ENCODE data around the gene IDH1.
"Not testable (repeated sequence)": the region's sequence is repeated elsewhere in the genome, so short reads cannot be mapped to it uniquely, and the experiment has no call there.

The IDH1 gene

DNA sequence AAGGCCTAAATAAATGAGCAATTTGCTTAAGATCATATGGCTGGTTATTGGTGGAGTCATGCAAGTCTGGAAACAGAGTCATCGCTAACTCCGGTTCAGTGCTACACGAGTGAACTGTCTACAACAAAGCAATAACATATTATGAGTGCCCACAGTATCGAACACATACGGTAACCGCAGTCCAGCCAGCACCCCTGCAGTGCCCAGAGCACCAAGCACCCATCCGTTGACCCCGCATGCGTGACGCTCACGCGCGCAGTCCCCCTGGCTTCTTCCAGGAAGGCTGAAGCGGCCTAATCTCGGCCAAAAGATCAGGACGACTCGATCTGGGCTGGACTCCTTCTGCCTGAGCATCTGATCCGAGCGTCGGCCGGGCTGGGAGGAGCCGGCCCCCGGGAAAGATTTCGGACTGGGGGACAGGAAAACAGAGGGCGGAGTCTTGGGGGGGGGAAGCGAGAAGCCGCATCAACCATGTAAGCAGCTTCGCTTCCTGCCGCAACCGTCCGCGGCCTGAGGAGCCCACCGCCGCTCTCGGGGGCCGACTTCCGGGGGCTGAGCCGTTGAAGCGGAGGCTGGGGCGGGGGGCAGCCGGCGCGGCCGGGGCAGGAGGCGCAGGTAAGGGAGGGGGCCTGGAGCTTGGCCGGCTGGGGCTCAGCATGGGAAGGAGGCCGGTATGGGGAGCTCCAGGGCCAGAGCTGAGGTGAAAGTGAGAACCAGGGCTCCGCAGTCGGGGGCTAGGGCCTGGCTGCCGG lies 11.1 kb upstream of the IDH1 start, which contains the start of gene PIKFYVE:
Gene PIKFYVE (plus strand): TSS at position 455 of the 752 bp plus-strand sequence. CDS start 5,265 bp downstream, outside the sequence.
- in situ Hi-C loops (cut with HindIII; ENCODE audit: low pct_ligation_motif_present, low pct_unique_long_range_greater_than_20kb, low sequenced_read_pairs), result no loop called here
- peak; percentile 99 for DNase-seq

DNA sequence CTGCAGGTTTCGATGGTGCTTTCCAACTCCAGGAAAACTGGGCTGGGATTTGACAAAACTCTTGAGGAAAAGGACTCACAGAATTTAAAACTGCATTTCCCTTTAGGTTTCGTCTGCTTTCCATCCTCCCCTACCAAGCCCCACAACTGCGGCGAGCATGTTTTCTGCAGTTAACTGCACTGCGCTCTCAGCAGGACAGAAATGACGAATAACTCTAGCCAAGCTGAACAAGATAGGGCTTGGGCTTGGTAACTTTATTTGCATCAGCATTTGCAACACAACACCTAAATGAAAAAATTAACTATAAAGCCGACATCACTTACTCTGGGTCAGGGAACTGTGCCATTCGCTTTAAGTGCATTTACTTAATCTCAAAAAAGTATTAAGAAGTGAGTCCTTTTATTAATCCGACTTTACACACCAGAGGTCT lies 10.5 kb upstream of the IDH1 start:
- in situ Hi-C loops (cut with HindIII; ENCODE audit: low pct_ligation_motif_present, low pct_unique_long_range_greater_than_20kb, low sequenced_read_pairs), result no loop called here
- DNase-seq, result peak; percentile 59

DNA sequence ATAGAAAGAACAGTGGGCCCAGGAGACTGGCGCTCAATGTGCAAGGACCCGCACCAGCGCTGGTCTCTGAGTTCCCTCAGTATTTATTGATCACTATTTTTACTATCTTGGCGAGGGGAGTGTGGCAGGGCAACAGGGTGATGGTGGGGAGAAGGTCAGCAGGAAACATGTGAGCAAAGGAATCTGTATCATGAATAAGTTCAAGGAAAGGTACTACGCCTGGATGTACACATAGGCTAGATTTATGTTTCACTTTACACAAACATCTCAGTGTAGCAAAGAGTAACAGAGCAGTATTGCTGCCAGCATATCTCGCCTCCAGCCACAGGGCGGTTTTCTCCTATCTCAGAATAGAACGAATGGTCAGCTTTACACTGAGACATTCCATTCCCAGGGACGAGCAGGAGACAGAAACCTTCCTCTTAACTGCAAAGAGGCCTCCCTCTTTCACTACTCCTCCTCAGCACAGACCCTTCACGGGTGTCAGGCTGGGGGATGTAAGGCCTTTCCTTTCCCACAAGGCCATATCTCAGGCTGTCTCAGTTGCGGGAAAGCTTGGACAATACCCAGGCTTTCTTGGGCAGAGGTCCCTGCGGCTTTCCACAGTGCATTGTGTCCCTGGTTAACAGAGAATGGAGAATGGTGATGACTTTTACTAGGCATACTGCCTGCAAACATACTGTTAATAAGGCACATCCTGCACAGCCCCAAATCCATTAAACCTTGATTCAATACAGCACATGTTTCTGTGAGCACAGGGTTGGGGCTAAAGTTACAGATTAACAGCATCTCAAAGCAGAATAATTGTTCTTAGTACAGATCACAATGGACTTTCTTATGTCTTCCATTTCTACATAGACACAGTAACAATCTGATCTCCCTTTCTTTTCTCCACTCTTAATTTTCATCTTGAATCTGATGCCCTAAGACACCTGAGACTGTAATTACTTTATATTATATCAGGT lies 2.3 kb upstream of the IDH1 start:
- in situ Hi-C loops (cut with HindIII; ENCODE audit: low pct_ligation_motif_present, low pct_unique_long_range_greater_than_20kb, low sequenced_read_pairs); DNase-seq: not testable (repeated sequence)

DNA sequence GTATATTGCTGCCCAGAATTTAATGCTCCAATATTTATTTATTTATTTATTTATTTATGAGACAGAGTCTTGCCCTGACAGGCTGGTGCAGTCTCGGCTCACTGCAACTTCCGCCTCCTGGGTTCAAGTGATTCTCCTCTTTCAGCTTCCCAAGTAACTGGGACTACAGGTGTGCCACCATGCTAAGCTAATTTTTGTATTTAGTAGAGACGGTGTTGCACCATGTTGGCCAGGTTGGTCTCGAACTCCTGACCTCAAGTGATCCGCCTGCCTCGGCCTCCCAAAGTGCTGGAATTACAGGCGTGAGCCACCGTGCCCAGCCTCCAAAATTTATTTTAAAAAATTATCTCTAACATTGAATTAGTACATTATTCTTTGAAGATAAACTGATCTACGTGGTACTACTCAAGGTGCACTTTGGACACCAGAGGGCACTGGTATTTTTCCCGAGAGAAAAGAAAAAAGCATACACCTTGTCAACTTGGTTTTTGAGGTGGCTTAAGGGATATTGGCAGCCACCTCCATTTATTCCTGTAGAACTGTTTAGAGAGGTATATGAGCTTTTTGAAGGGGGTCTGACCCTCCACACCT lies 1.4 kb upstream of the IDH1 start:
- peak; percentile 46 for DNase-seq
- in situ Hi-C loops (cut with HindIII; ENCODE audit: low pct_ligation_motif_present, low pct_unique_long_range_greater_than_20kb, low sequenced_read_pairs), result no loop called here

DNA sequence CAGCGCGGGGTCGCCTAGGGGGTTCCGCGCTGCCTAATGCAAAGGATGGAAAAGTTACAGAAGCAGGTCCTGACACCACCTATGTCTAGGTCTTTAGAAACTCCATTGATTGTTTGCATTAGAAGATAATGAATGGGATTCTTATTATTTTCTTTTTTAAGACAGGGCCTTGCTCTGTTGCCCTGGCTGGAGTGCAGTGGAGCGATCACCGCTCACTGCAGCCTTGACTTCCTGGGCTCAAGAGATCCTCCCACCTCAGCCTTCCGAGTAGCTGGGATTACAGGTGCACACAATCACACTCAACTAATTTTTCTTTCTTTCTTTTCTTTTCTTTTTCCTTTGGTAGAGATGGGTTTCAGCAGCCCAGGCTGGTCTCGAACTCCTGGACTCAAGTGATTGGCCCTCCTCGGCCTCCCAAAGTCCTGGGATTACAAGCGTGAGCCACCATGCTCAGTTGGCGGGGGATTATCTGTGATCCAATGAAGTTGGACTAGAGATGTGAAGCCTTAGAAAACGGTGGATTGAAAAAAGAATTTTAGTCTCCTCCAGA lies 761 bp upstream of the IDH1 start:
- in situ Hi-C loops (cut with HindIII; ENCODE audit: low pct_ligation_motif_present, low pct_unique_long_range_greater_than_20kb, low sequenced_read_pairs), result no loop called here
- DNase-seq, result no peak

DNA sequence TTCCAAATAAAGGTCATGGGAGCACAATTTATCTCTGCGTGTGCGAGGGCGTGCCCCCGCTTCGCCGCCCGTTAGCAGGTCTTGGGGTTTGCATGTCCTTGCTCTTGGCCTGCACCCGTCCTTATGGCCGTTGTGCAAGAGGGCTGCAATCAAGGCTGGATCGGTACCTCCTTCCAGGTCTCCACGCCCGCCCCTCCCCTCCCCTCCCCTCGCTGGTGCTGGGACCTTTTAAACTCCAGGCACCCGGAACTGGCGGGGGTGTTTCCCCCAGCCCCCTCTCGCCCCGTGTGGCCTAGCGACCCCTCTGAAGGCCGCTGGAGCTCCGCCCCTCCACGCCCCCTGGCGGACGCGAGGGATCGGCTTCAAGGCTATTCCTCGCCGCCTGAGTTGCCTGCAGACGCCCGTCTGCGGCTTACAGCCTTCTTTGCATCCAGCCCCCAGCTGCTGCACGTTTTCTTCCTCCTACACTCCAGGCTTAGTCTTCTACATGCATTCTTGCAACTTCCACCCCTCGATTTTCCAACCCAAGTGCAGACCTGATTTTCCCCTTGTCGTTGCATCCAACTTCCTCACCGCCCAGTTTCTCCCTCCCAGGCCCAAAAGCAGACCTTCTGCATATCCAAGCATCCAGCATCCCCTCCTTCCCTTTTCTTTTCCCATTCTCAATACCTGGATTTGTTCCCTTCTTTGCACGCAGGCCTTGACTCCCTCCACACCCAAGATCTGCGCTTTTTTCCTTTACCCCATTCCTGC lies 577 bp downstream of the IDH1 start:
- peak; percentile 84 for DNase-seq
- in situ Hi-C loops (cut with HindIII; ENCODE audit: low pct_ligation_motif_present, low pct_unique_long_range_greater_than_20kb, low sequenced_read_pairs), result no loop called here

DNA sequence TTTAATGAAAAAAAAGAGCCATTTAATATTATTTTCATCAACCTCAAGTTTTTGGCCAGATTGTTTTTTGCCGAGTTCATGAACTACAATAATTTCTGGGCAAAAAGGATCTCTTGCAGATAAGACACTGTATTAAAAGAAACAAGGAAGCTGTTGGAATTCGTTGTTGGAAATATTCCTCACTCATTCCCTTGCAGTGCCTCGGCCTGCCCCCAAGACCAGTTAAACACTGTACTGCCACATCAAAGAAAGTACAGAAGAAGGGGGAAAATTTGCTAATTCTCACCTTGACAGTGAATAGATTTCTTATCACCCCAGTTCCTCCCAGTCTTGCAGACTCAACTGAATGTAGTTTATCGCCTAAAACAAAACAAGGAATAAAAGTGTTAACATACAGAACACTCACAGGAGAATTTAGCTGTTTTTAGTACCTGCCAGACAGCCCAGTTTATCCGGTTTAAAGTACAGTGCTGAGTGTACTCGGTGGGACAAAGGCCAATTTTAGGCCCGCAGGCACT lies 1.2 kb downstream of the IDH1 start:
- peak; percentile 12 for DNase-seq
- in situ Hi-C loops (cut with HindIII; ENCODE audit: low pct_ligation_motif_present, low pct_unique_long_range_greater_than_20kb, low sequenced_read_pairs), result no loop called here

DNA sequence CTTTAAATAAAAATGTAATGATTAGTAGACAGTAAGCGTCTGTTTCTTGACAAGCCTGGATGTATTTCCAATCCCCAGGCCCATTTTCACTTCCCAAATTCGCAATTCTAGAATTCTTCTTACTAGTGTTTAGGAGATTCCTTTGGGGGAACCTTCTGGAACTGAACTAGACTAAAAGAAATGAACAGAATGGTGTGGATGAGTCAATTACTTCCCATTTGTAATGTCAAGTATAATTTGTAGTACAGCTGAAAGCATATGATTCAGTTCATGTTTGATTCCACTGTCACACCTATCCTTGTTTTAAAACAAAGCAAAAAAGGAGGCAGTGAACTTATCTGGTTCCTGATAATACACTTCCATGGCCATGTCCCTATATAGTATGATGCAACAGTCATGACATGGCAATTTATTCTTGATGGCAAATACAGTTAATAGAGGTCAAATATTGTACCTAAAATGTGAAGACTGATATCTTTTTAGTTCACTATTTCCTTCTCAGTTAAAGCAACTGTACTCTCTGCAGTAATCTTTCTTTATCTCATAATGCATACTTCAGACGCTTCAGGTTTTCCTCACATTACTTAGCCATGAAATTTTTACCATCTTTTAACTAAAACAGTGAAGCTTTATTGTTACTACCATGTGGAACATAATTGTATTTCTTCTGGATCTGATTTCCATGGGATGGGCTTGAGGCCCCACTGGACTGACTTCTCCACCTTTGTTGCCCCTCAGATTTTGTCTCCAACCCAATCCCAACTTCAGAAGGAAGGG lies 2.0 kb downstream of the IDH1 start:
- no peak for DNase-seq
- in situ Hi-C loops (cut with HindIII; ENCODE audit: low pct_ligation_motif_present, low pct_unique_long_range_greater_than_20kb, low sequenced_read_pairs), result no loop called here

DNA sequence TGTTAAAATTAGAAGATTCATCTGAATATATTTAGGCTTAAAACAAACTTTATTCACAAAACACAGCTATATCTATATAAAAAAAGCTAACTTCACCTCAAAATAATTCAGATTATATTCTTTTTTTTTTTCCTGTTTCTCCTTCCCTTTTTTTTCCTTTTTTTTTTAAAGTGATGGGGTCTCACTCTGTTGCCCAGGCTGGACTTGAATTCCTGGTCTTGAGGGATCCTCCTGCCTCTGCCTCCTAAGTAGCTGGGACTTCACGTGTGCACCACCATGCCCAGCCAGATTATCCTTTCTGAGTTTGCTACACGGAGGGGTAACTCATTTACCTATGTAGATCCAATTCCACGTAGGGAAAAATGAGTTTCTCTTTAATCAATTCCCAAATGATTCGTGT lies 3.8 kb downstream of the IDH1 start:
- DNase-seq, result no peak
- in situ Hi-C loops (cut with HindIII; ENCODE audit: low pct_ligation_motif_present, low pct_unique_long_range_greater_than_20kb, low sequenced_read_pairs), result no loop called here

DNA sequence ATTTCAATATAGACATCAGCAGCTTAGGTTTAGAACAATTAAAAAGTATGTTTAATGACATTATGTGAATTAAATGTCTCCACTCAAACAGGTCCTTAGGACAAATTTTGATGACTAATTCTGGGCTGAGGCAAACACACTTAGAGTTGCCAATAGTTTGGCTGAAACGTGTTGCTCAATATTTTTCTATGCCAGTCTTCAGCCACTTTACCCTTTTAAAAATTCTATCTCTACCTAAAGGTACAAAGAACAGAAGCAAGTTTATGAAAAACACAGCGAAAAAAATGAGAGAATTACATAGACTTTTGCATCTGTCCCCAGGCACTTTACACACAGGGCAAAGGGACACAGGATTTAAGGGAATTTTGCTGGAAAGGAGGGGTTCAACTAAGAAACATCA lies 4.5 kb downstream of the IDH1 start:
- DNase-seq, result no peak
- in situ Hi-C loops (cut with HindIII; ENCODE audit: low pct_ligation_motif_present, low pct_unique_long_range_greater_than_20kb, low sequenced_read_pairs), result no loop called here

DNA sequence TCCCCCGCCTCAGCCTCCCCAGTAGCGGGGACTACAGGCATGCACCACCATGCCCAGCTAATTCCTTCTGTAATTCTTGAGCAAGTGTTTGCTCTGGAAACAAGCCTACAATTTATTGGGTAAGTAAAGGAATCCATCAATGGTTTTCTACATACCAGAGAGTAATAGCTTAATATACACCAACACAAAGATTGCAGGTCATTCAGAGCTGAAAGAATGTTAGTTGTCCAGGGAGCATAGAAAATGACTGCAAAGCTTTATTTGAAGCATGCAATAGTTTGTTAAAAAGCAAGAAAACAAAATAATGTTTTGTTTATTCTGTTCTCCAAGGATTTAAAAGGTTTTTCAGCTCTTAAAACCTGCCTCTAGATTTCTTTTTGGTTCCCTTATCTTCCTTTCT lies 5.6 kb downstream of the IDH1 start:
- in situ Hi-C loops (cut with HindIII; ENCODE audit: low pct_ligation_motif_present, low pct_unique_long_range_greater_than_20kb, low sequenced_read_pairs), result no loop called here
- no peak for DNase-seq

DNA sequence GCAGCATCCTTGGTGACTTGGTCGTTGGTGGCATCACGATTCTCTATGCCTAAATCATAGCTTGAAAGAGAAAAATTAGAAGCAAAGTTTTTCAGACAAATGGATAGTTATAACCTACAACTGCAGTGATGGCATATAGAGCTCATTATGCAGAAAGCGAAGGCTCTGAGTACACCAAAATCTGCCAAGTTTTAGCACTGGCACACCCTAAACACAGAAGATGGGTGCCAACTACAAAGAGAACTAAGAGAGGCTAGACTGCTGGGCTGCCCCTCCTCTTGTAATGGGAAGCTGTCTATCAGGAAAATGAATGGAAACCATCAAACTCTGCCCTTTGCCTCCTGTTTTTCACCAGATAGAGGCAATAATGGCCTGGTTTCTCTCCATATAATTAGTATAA lies 6.3 kb downstream of the IDH1 start:
- no peak for DNase-seq
- in situ Hi-C loops (cut with HindIII; ENCODE audit: low pct_ligation_motif_present, low pct_unique_long_range_greater_than_20kb, low sequenced_read_pairs), result no loop called here

DNA sequence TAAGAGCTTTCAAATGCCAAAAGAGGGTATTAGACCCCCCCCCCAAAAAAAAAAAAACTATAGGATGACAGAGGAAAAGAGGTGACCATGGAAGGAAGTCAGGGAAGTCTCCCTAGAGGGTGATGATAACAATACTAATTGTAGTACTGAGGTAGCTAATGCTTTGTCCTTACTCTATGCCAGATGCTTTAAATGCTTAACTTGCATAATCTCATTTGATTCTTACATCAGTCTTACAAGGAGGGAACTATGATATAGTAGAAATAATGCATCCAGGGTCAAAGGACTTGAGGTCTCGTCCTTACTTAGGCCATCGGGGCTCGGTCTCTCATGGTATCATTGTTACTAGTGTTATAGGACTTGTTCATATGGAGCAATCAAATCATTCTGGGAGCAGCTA lies 9.1 kb downstream of the IDH1 start:
- in situ Hi-C loops (cut with HindIII; ENCODE audit: low pct_ligation_motif_present, low pct_unique_long_range_greater_than_20kb, low sequenced_read_pairs), result no loop called here
- no peak for DNase-seq

DNA sequence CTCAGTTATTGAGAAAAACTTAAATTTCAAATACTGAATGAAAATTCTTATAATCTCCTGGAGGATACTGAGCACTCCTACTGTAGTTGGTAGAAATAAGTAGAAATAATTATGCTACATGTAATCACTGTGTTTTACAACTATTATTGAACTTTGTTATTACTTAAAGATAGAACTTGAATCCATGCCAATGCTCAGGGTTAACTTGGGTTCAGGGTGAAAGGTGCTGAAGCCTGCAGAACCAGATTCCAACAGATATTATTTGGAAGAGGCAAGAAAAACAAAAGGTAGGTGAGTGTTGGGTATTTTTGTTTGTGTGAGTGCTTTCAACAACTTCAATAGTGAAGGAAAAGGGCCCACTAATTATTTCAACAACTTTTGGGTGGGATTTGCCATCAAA lies 10.4 kb downstream of the IDH1 start:
- in situ Hi-C loops (cut with HindIII; ENCODE audit: low pct_ligation_motif_present, low pct_unique_long_range_greater_than_20kb, low sequenced_read_pairs), result no loop called here
- no peak for DNase-seq

DNA sequence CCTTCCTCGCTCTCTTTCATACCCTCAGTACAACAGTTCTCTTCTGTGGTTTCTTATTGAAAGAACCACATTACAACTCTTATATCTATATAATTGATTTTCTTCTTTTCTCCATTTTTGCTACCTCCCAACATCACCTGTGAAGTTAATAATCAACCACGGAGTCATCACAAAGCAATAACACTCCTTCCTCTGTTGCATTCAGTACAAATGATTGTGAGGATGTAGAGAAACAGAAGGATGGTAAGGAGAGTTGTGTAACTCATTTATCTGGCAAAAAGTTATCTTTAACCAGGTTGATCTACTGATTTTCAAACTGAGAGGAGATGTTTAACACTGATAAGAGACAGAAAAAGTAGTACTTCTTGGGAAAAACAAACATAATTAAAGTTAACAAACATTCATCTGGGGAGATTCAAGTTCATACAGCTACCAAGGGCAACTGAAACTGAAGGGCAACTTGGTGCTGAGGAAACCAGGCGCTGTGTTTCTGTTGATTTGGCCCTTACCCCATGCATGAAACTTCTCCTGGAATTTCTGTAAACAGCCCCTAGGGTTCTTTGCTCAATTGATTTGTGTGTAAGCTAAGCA lies 14.2 kb downstream of the IDH1 start:
- in situ Hi-C loops (cut with HindIII; ENCODE audit: low pct_ligation_motif_present, low pct_unique_long_range_greater_than_20kb, low sequenced_read_pairs), result no loop called here
- DNase-seq, result no peak

DNA sequence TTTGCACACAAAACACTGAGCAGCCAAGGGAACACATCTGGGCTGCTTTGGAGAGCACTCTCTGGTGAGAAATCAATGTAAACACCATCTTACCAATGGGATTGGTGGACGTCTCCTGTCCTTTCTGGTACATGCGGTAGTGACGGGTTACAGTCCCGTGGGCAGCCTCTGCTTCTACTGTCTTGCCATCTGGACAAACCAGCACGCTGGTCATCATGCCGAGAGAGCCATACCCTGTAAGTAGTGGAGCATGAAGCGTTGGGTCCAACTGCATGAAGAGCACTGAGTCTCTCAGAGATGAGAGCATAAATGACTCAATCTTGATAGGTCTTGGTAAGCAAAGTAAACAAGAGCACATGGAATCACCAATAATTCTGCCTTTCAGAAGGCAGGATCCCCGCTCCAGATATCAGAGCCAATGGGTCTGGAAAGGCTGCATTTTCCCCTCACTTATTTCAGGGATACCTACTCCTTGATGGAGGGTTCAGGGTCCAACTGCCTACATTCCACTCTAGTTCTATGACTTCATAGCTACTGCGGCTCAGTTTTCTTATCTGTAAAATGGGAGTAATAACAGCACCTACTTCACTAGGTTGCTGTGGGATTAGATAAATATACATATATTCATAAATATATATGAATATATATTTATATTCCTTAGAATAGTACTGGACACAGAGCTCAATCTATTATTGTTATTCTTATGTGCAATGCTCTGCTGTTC lies 14.9 kb downstream of the IDH1 start:
- in situ Hi-C loops (cut with HindIII; ENCODE audit: low pct_ligation_motif_present, low pct_unique_long_range_greater_than_20kb, low sequenced_read_pairs), result no loop called here
- DNase-seq, result no peak

Data from ACHN (cell line).